ENCODE results near the gene MGME1. TPM values are rescaled to one million over a fixed set of nuclear protein-coding genes. Genes with fewer than 3 reads are reported as not detected.

MGME1 gene
- total and polyA plus RNA-seq, 5 experiments from 2014 or later: 1.1 to 11.5 (median 5.1) TPM

- no peak for ATAC-seq
- Mint-ChIP-seq H3K4me1 (peaks cover 37 to 79% (median 77%) of the 10 kb centered on the region in 4 donors), H3K9me3 (no peaks in the 10 kb centered on the region), H3K27me3 (no peaks in the 10 kb centered on the region), H3K36me3 (no peaks in the 10 kb centered on the region), H3K27ac (peak overlapping the region in 8 of 10 donors; percentile 79 to 97 (median 94)), H3K4me3 (peak overlapping the region; percentile 82 to 95 (median 91))
- DNase-seq: no peak
- POLR2A ChIA-PET: interaction anchor here (0.7 to 1.1 kb wide), 4 partner anchors 9 to 283 kb away, joined by 3 to 5 read pairs (median 3); partner anchors contain the start of genes KAT14, PET117 and RRBP1
Observed at GRCh38 chr20:17965042-17965697, 3.6 kb upstream of the MGME1 start.

GRCh38 chr20:17966432-17967310 is 2.1 kb upstream of the MGME1 start:
- peak overlapping the region; percentile 82 to 95 (median 91) for H3K4me3 Mint-ChIP-seq
- peaks cover 0 to 3% (median 0%) of the 10 kb centered on the region in 3 donors for H3K36me3 Mint-ChIP-seq
- ATAC-seq: peak; percentile 9 to 34
- H3K27me3 Mint-ChIP-seq: no peaks in the 10 kb centered on the region
- DNase-seq: peak in 3 of 10 donors; percentile 42 to 50 (median 46)
- peak overlapping the region; percentile 79 to 97 (median 94) for H3K27ac Mint-ChIP-seq
- peaks cover 35 to 82% (median 77%) of the 10 kb centered on the region in 4 donors for H3K4me1 Mint-ChIP-seq
- POLR2A ChIA-PET: interaction anchor here (0.6 to 4.1 kb wide), 8 partner anchors 8 to 541 kb away, joined by 3 to 25 read pairs (median 6); partner anchors contain the start of genes DZANK1, KAT14, PET117 and POLR3F
- H3K9me3 Mint-ChIP-seq: no peaks in the 10 kb centered on the region

GRCh38 chr20:17967521-17968365 is 1.1 kb upstream of the MGME1 start:
- Mint-ChIP-seq H3K4me3 (peak overlapping the region; percentile 82 to 95 (median 91)), H3K27me3 (no peaks in the 10 kb centered on the region), H3K36me3 (peaks cover 0 to 12% (median 0%) of the 10 kb centered on the region in 3 donors), H3K4me1 (peaks cover 32 to 84% (median 76%) of the 10 kb centered on the region in 4 donors), H3K9me3 (no peaks in the 10 kb centered on the region), H3K27ac (peak overlapping the region; percentile 79 to 97 (median 94))
- ATAC-seq: no peak
- DNase-seq: peak in 3 of 10 donors; percentile 6 to 17 (median 11)
- POLR2A ChIA-PET: interaction anchor here (0.6 to 4.1 kb wide), 13 partner anchors 9 to 540 kb away, joined by 3 to 25 read pairs (median 4); partner anchors contain the start of genes KAT14, PET117, RRBP1 and SEC23B

GRCh38 chr20:17969278-17969883 is 563 bp downstream of the MGME1 start:
- peak overlapping the region; percentile 86 to 97 (median 94) for H3K4me3 Mint-ChIP-seq
- ATAC-seq: peak; percentile 5
- peaks cover 29 to 79% (median 72%) of the 10 kb centered on the region in 4 donors for H3K4me1 Mint-ChIP-seq

GRCh38 chr20:17969884-17970409 is 1.1 kb downstream of the MGME1 start:
- no peaks in the 10 kb centered on the region for H3K27me3 Mint-ChIP-seq
- peaks cover 0 to 13% (median 0%) of the 10 kb centered on the region in 3 donors for H3K36me3 Mint-ChIP-seq
- H3K4me1 Mint-ChIP-seq: peaks cover 26 to 76% (median 67%) of the 10 kb centered on the region in 4 donors
- H3K4me3 Mint-ChIP-seq: peak overlapping the region; percentile 86 to 97 (median 94)
- ATAC-seq: no peak
- no peaks in the 10 kb centered on the region for H3K9me3 Mint-ChIP-seq
- POLR2A ChIA-PET: interaction anchor here (0.9 to 4.1 kb wide), 5 partner anchors 14 to 318 kb away, joined by 3 to 25 read pairs (median 3); partner anchors contain the start of genes KAT14, PET117 and RRBP1
- H3K27ac Mint-ChIP-seq: peak overlapping the region; percentile 80 to 99 (median 98)
- peak in 4 of 10 donors; percentile 6 to 37 (median 18) for DNase-seq

More at GRCh38 chr20:17969278-17969883, 563 bp downstream of the MGME1 start:
- DNase-seq: no peak
- H3K27me3 Mint-ChIP-seq: no peaks in the 10 kb centered on the region
- POLR2A ChIA-PET: interaction anchor here (0.9 to 4.1 kb wide), 5 partner anchors 15 to 318 kb away, joined by 3 to 25 read pairs (median 3); partner anchors contain the start of genes KAT14, PET117 and RRBP1
- H3K27ac Mint-ChIP-seq: peak overlapping the region; percentile 93 to 99 (median 98)
- H3K9me3 Mint-ChIP-seq: no peaks in the 10 kb centered on the region
- peaks cover 0 to 13% (median 0%) of the 10 kb centered on the region in 3 donors for H3K36me3 Mint-ChIP-seq

GRCh38 chr20:17971300-17972013 is 2.6 kb downstream of the MGME1 start:
- POLR2A ChIA-PET: interaction anchor here (0.6 kb wide), 1 partner anchor 30 kb away, joined by 4 read pairs; no protein-coding TSS in a partner anchor
- ATAC-seq (no peak), DNase-seq (no peak)
- Mint-ChIP-seq H3K9me3 (no peaks in the 10 kb centered on the region), H3K4me1 (peaks cover 18 to 67% (median 52%) of the 10 kb centered on the region in 4 donors), H3K4me3 (peak overlapping the region in 6 of 10 donors; percentile 31 to 88 (median 46)), H3K27me3 (no peaks in the 10 kb centered on the region), H3K27ac (peak overlapping the region in 3 of 10 donors; percentile 55 to 93 (median 56)), H3K36me3 (peaks cover 0 to 24% (median 8%) of the 10 kb centered on the region in 3 donors)

- Mint-ChIP-seq H3K36me3 (peaks cover 0 to 31% (median 8%) of the 10 kb centered on the region in 3 donors), H3K27ac (peak overlapping the region in 3 of 10 donors; percentile 55 to 58 (median 56)), H3K4me1 (peaks cover 13 to 61% (median 45%) of the 10 kb centered on the region in 4 donors), H3K4me3 (peak overlapping the region in 6 of 10 donors; percentile 18 to 88 (median 45)), H3K27me3 (no peaks in the 10 kb centered on the region), H3K9me3 (no peaks in the 10 kb centered on the region)
- ATAC-seq: no peak
- no peak for DNase-seq
- POLR2A ChIA-PET: no interaction called here
Observed at GRCh38 chr20:17972121-17972520, 3.3 kb downstream of the MGME1 start.

GRCh38 chr20:17976305-17976704 is 7.5 kb downstream of the MGME1 start:
- peaks cover 0 to 1% (median 0%) of the 10 kb centered on the region in 5 donors for H3K27me3 Mint-ChIP-seq
- ATAC-seq: no peak
- peaks cover 4 to 39% (median 23%) of the 10 kb centered on the region in 4 donors for H3K4me1 Mint-ChIP-seq
- no peak overlapping the region for H3K27ac Mint-ChIP-seq
- POLR2A ChIA-PET: no interaction called here
- peaks cover 0 to 48% (median 10%) of the 10 kb centered on the region in 3 donors for H3K36me3 Mint-ChIP-seq
- DNase-seq: no peak
- no peak overlapping the region for H3K4me3 Mint-ChIP-seq
- H3K9me3 Mint-ChIP-seq: no peaks in the 10 kb centered on the region

GRCh38 chr20:17985388-17986018 is 16.7 kb downstream of the MGME1 start:
- Mint-ChIP-seq H3K4me3 (no peak overlapping the region), H3K4me1 (peaks cover 6 to 16% (median 15%) of the 10 kb centered on the region in 4 donors), H3K36me3 (peaks cover 0 to 18% (median 7%) of the 10 kb centered on the region in 3 donors), H3K9me3 (no peaks in the 10 kb centered on the region), H3K27ac (no peak overlapping the region), H3K27me3 (peaks cover 0 to 1% (median 0%) of the 10 kb centered on the region in 5 donors)
- POLR2A ChIA-PET: interaction anchor here (1.2 kb wide), 1 partner anchor 21 kb away, joined by 3 read pairs; no protein-coding TSS in a partner anchor
- no peak for ATAC-seq
- no peak for DNase-seq

GRCh38 chr20:17987988-17988387 is 19.2 kb downstream of the MGME1 start:
- DNase-seq (peak in 5 of 10 donors; percentile 37 to 82 (median 64)), ATAC-seq (peak; percentile 98 to 99)
- Mint-ChIP-seq H3K9me3 (no peaks in the 10 kb centered on the region), H3K27ac (peak overlapping the region in 2 of 10 donors; percentile 9 to 62), H3K36me3 (peaks cover 4 to 18% (median 8%) of the 10 kb centered on the region in 3 donors), H3K27me3 (peaks cover 0 to 13% (median 4%) of the 10 kb centered on the region in 5 donors), H3K4me1 (peaks cover 6 to 16% (median 15%) of the 10 kb centered on the region in 4 donors), H3K4me3 (peak overlapping the region in 9 of 10 donors; percentile 12 to 71 (median 51))
- POLR2A ChIA-PET: interaction anchor here (1.6 kb wide), 2 partner anchors 20 to 21 kb away, joined by 3 to 4 read pairs; partner anchors contain the start of genes MGME1 and SNX5
